IMR-90 (cell line): ENCODE data around the gene APAF1. TPM values are rescaled to one million over a fixed set of nuclear protein-coding genes. Genes with fewer than 3 reads are reported as not detected.

Source experiments
- ATAC-seq: fragments of 200-7000 bp; cut with Tn5 transposase; 2 replicates; pipeline ENCODE4 v1.9.1; 2020; ENCODE audit warnings: low read depth, mild to moderate bottlenecking, moderate library complexity
- BruUV-seq: library from RNA; stranded (reverse); fragments of 400-500 nt; replicated peaks from 2 replicates; lab custom pipeline; 2021; lab: Mats Ljungman, UMichigan
- CTCF ChIA-PET: fragments of 300-600 bp; formaldehyde crosslinking; extraction: SDS; loops from one replicate; lab custom pipeline; 2021; ENCODE audit warnings: antibody characterized with exemption; lab: Yijun Ruan, JAX
- POLR2A ChIA-PET: fragments of 300-600 bp; sonication (Branson Sonifier 250); formaldehyde crosslinking; loops from one replicate; lab custom pipeline; 2022; ENCODE audit warnings: antibody characterized with exemption; ENCODE audit not compliant: unreplicated experiment; lab: Charles Lee
- DNase-seq: peaks from one replicate; pipeline ENCODE4 v3.0.0; 2013
- H2AFZ ChIP-seq: replicated peaks from 2 replicates; pipeline ENCODE3; 2013; ENCODE audit warnings: low read length, mild to moderate bottlenecking; ENCODE audit not compliant: poor library complexity
- H2AK5ac ChIP-seq: 2 replicates; pipeline ENCODE4 v1.6.1; 2013; ENCODE audit warnings: low read depth, low read length, inconsistent platforms
- H2AK9ac ChIP-seq: replicated peaks from 2 replicates; pipeline ENCODE3; 2013; ENCODE audit warnings: mild to moderate bottlenecking, low read depth, low read length, moderate library complexity; ENCODE audit not compliant: poor library complexity
- H2BK120ac ChIP-seq: 2 replicates; pipeline ENCODE4 v1.6.1; 2013; ENCODE audit warnings: low read depth, low read length, inconsistent platforms
- H2BK15ac ChIP-seq: 3 replicates; pipeline ENCODE4 v1.6.1; 2013; ENCODE audit warnings: low read depth, low read length, inconsistent platforms
- H2BK20ac ChIP-seq: 2 replicates; pipeline ENCODE4 v1.6.1; 2013; ENCODE audit warnings: low read depth, mild to moderate bottlenecking, inconsistent platforms, low read length, moderate library complexity
- H2BK5ac ChIP-seq: 2 replicates; pipeline ENCODE4 v1.6.1; 2013; ENCODE audit warnings: mild to moderate bottlenecking, low read depth, low read length, inconsistent platforms; ENCODE audit not compliant: poor library complexity, severe bottlenecking
- H3K14ac ChIP-seq: replicated peaks from 2 replicates; pipeline ENCODE4 v1.6.1; 2013; ENCODE audit warnings: low read depth, low read length, inconsistent platforms
- H3K18ac ChIP-seq: 2 replicates; pipeline ENCODE4 v1.6.1; 2013; ENCODE audit warnings: low read depth, low read length, control low read depth
- H3K23ac ChIP-seq: 2 replicates; pipeline ENCODE4 v1.6.1; 2013; ENCODE audit warnings: low read depth, low read length, inconsistent platforms
- H3K27ac ChIP-seq: 2 replicates; pipeline ENCODE4 v1.5.1; 2013; ENCODE audit warnings: mild to moderate bottlenecking, control low read depth, low read length; ENCODE audit not compliant: insufficient read depth
- H3K27me3 ChIP-seq: 2 replicates; pipeline ENCODE4 v1.6.1; 2013; ENCODE audit warnings: low read length; ENCODE audit not compliant: control insufficient read depth, insufficient read depth
- H3K36me3 ChIP-seq: 2 replicates; pipeline ENCODE4 v1.6.1; 2013; ENCODE audit warnings: low read length, mixed read lengths; ENCODE audit not compliant: control insufficient read depth, insufficient read depth
- H3K4ac ChIP-seq: 2 replicates; pipeline ENCODE4 v1.6.1; 2013; ENCODE audit warnings: low read depth, low read length, inconsistent platforms
- H3K4me1 ChIP-seq: 2 replicates; pipeline ENCODE4 v1.6.1; 2013; ENCODE audit warnings: low read length, mixed read lengths; ENCODE audit not compliant: control insufficient read depth, insufficient read depth
- H3K4me2 ChIP-seq: 2 replicates; pipeline ENCODE4 v1.6.1; 2013; ENCODE audit warnings: low read depth, mild to moderate bottlenecking, control low read depth, low read length, moderate library complexity
- H3K4me3 ChIP-seq: 2 replicates; pipeline ENCODE4 v1.5.1; 2013; ENCODE audit warnings: low read depth, mild to moderate bottlenecking, control low read depth, low read length, moderate library complexity; ENCODE audit not compliant: insufficient read depth
- H3K56ac ChIP-seq: 2 replicates; pipeline ENCODE4 v1.6.1; 2013; ENCODE audit warnings: low read length, inconsistent platforms; ENCODE audit not compliant: insufficient read depth; ENCODE audit errors: extremely low read depth
- H3K79me1 ChIP-seq, 2 experiments: 2 replicates each; pipeline ENCODE4 v1.6.1; 2013; ENCODE audit warnings: low read length in 2 of 2, inconsistent platforms in 1 of 2, low read depth in 1 of 2
- H3K9ac ChIP-seq: 2 replicates; pipeline ENCODE4 v1.6.1; 2013; ENCODE audit warnings: low read depth, low read length, control low read depth
- H3K9me1 ChIP-seq: 2 replicates; pipeline ENCODE4 v1.6.1; 2013; ENCODE audit warnings: low read length, inconsistent platforms; ENCODE audit not compliant: insufficient read depth
- H3K9me3 ChIP-seq: 2 replicates; pipeline ENCODE4 v1.6.1; 2013; ENCODE audit warnings: low read length; ENCODE audit not compliant: control insufficient read depth, insufficient read depth
- H4K20me1 ChIP-seq: 2 replicates; pipeline ENCODE4 v1.6.1; 2013; ENCODE audit warnings: low read length, inconsistent platforms; ENCODE audit not compliant: insufficient read depth
- H4K5ac ChIP-seq: 2 replicates; pipeline ENCODE4 v1.6.1; 2013; ENCODE audit warnings: mild to moderate bottlenecking, low read depth, low read length, control low read depth
- H4K8ac ChIP-seq, 2 experiments: 2 replicates each; pipeline ENCODE4 v1.6.1; 2013; ENCODE audit warnings: low read depth in 2 of 2, low read length in 2 of 2, control low read depth in 1 of 2, inconsistent platforms in 1 of 2
- H4K91ac ChIP-seq: 2 replicates; pipeline ENCODE4 v1.6.1; 2013; ENCODE audit warnings: low read depth, low read length, inconsistent platforms; ENCODE audit not compliant: insufficient read depth
- BHLHE40 ChIP-seq: fragments of 150-350 bp; IDR thresholded peaks from 2 replicates; pipeline ENCODE4 v1.6.1; 2016; ENCODE audit warnings: mild to moderate bottlenecking, low read depth, low read length
- CHD1 ChIP-seq: IDR thresholded peaks from 2 replicates; pipeline ENCODE4 v1.6.1; 2012; ENCODE audit warnings: low read depth, low read length, improper control_type of control experiment
- CTCF ChIP-seq: conservative IDR thresholded peaks from 2 replicates; pipeline ENCODE4 v1.5.1; 2012; ENCODE audit warnings: mild to moderate bottlenecking, low read depth, low read length, improper control_type of control experiment
- MAFK ChIP-seq: IDR thresholded peaks from 2 replicates; pipeline ENCODE4 v1.6.1; 2012; ENCODE audit warnings: low read depth, low read length, improper control_type of control experiment
- MAZ ChIP-seq: IDR thresholded peaks from 2 replicates; pipeline ENCODE4 v1.6.1; 2012; ENCODE audit warnings: low read depth, mild to moderate bottlenecking, low read length, improper control_type of control experiment, moderate library complexity, borderline replicate concordance
- MXI1 ChIP-seq: IDR thresholded peaks from 2 replicates; pipeline ENCODE4 v1.6.1; 2012; ENCODE audit warnings: low read depth, mild to moderate bottlenecking, low read length, moderate library complexity, borderline replicate concordance
- NFE2L2 ChIP-seq: fragments of 150-350 bp; IDR thresholded peaks from 2 replicates; pipeline ENCODE4 v1.6.1; 2016; ENCODE audit warnings: low read depth, mild to moderate bottlenecking, low read length
- POLR2A ChIP-seq: IDR thresholded peaks from 2 replicates; pipeline ENCODE4 v1.6.1; 2012; ENCODE audit warnings: mild to moderate bottlenecking, low read depth, low read length
- RAD21 ChIP-seq: IDR thresholded peaks from 2 replicates; pipeline ENCODE4 v1.6.1; 2012; ENCODE audit warnings: low read length, improper control_type of control experiment
- RCOR1 ChIP-seq: IDR thresholded peaks from 2 replicates; pipeline ENCODE4 v1.6.1; 2012; ENCODE audit warnings: mild to moderate bottlenecking, low read length, improper control_type of control experiment; ENCODE audit not compliant: insufficient replicate concordance
- RFX5 ChIP-seq: IDR thresholded peaks from 2 replicates; pipeline ENCODE4 v1.8.0; 2012; ENCODE audit warnings: low read depth, mild to moderate bottlenecking, low read length, moderate library complexity
- SMC3 ChIP-seq: fragments of 150-350 bp; IDR thresholded peaks from 2 replicates; pipeline ENCODE4 v1.6.1; 2016; ENCODE audit warnings: low read depth, mild to moderate bottlenecking, antibody characterized with exemption, low read length, moderate library complexity
- USF2 ChIP-seq: fragments of 150-350 bp; IDR thresholded peaks from 2 replicates; pipeline ENCODE4 v1.6.1; 2017; ENCODE audit warnings: mild to moderate bottlenecking, antibody characterized with exemption, low read length, low read depth
- WGBS, 2 experiments: methylation state at CpG; one replicate each; pipeline versions ENCODE4 v1.1.5 to v1.1.7; 2013; ENCODE audit warnings: missing lambda C conversion rate in 2 of 2; ENCODE audit not compliant: insufficient read length in 1 of 2; ENCODE audit errors: extremely low coverage in 2 of 2; 5-methylcytosine and 5-hydroxymethylcytosine counted together
- dilution Hi-C: fragments of 300-500 bp; cut with HindIII; formaldehyde crosslinking; loops from one replicate; pipeline ENCODE4 v1.14.3; 2018; ENCODE audit warnings: low sequenced_read_pairs; ENCODE audit not compliant: unreplicated experiment
- in situ Hi-C: fragments of 300-500 bp; cut with MboI; formaldehyde crosslinking; loops from 3 replicates; pipeline ENCODE4 v1.14.3; 2019; ENCODE audit warnings: low sequenced_read_pairs, inconsistent platforms, mixed read lengths
- intact Hi-C: fragments of 100-400 bp; cut with micrococcal nuclease; formaldehyde crosslinking; loops from 2 replicates; pipeline ENCODE4 v1.10.0; 2022
- polyA plus RNA-seq, 3 experiments: library from polyadenylated mRNA; depleted of rRNA; stranded (reverse); fragments of >200 nt; gene quantifications; 2 replicates each; pipeline ENCODE4 v1.2.3, GENCODE V29; 2012; ENCODE audit warnings: low replicate concordance in 1 of 3
- total RNA-seq: library from RNA; depleted of rRNA; stranded (reverse); fragments of >200 nt; gene quantifications from 2 replicates; pipeline ENCODE4 v1.2.3, GENCODE V29; 2012

APAF1 gene
- total and polyA plus RNA-seq, 2 of the 4 experiments (the other 2 are of a cell fraction): 10.9 to 32.8 TPM

- DNase-seq (no peak), ATAC-seq (no peak)
- peaks cover 3% of the 10 kb centered on the region; the same call in 1 of the 2 replicates for H3K36me3 ChIP-seq
- H3K4ac ChIP-seq: no peak overlapping the region
- peaks cover 4 to 7% of the 10 kb centered on the region in 2 experiments for H3K79me1 ChIP-seq
- no peaks in the 10 kb centered on the region for H3K4me1 ChIP-seq
- no TSS peak for BruUV-seq
- intact Hi-C loops (no loop called here), in situ Hi-C loops (no loop called here), dilution Hi-C loops (no loop called here)
- no peaks in the 10 kb centered on the region for H3K9me1 ChIP-seq
- no peak overlapping the region for H2BK20ac ChIP-seq
- ChIA-PET CTCF (no interaction called here), POLR2A (no interaction called here)
- H2AK5ac ChIP-seq: no peak overlapping the region
- no peak overlapping the region for H4K5ac ChIP-seq
- no peak overlapping the region for H4K8ac ChIP-seq
- H3K27me3 ChIP-seq: no peaks in the 10 kb centered on the region
- no peak overlapping the region for H3K9ac ChIP-seq
- no peaks in the 10 kb centered on the region for H3K9me3 ChIP-seq
- H2BK5ac ChIP-seq: no peak overlapping the region
- no peak overlapping the region for H3K56ac ChIP-seq
- H3K23ac ChIP-seq: no peak overlapping the region
- TF ChIP-seq RFX5 (no peak), MAFK (no peak), RCOR1 (no peak), BHLHE40 (no peak), MAZ (no peak), CHD1 (no peak), POLR2A (no peak), NFE2L2 (no peak), MXI1 (no peak), RAD21 (no peak), SMC3 (no peak), CTCF (no peak), USF2 (no peak)
- H3K18ac ChIP-seq: no peak overlapping the region
- no peak overlapping the region for H3K27ac ChIP-seq
- no peak overlapping the region for H2BK120ac ChIP-seq
- H2BK15ac ChIP-seq: no peak overlapping the region
- H3K4me3 ChIP-seq: no peak overlapping the region
- no peak overlapping the region for H2AK9ac ChIP-seq
- no peaks in the 10 kb centered on the region for H4K20me1 ChIP-seq
- no peak overlapping the region for H2AFZ ChIP-seq
- H4K91ac ChIP-seq: no peak overlapping the region
- H3K4me2 ChIP-seq: no peak overlapping the region
- H3K14ac ChIP-seq: no peak overlapping the region
- 90% methylated on average over 1 of the region's 5 CpGs; no CpG with 5 or more reads in 1 of the 2 experiments for WGBS, 2 experiments
Observed at GRCh38 chr12:98612696-98613334, 32.3 kb upstream of the APAF1 start.
